ENCODE measurements around the gene ASB2.

DNA sequence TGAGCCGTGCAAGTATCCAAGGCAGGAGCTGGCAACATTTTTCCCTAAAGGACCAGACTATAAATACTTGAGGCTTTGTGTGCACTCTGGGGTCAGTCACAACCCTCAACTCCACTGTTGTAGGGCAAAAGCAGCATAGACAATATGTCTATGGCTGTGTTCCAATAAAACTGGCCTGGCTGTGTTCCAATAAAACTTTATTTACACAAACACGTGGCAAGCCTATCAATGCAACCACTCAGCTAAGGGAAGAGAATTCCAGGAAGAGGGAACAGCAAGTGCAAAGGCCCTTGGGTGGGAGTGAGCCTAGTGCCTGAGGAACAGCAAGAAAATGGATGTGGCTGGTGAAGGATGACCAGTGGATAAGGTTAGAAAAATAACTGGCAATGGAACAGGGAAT, 60.6 kb downstream of the ASB2 start:
- TF ChIP-seq, protein P1, sequence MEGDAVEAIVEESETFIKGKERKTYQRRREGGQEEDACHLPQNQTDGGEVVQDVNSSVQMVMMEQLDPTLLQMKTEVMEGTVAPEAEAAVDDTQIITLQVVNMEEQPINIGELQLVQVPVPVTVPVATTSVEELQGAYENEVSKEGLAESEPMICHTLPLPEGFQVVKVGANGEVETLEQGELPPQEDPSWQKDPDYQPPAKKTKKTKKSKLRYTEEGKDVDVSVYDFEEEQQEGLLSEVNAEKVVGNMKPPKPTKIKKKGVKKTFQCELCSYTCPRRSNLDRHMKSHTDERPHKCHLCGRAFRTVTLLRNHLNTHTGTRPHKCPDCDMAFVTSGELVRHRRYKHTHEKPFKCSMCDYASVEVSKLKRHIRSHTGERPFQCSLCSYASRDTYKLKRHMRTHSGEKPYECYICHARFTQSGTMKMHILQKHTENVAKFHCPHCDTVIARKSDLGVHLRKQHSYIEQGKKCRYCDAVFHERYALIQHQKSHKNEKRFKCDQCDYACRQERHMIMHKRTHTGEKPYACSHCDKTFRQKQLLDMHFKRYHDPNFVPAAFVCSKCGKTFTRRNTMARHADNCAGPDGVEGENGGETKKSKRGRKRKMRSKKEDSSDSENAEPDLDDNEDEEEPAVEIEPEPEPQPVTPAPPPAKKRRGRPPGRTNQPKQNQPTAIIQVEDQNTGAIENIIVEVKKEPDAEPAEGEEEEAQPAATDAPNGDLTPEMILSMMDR (conservative IDR thresholded peaks at IDR 0.05) = no peak
- no peak for TF ChIP-seq ZFX (IDR thresholded peaks at IDR 0.05)
